ENCODE data around the gene TIMM44.
A peak's percentile ranks its signal among the peaks of the same experiment; 100 is the strongest.

The TIMM44 gene, protein sequence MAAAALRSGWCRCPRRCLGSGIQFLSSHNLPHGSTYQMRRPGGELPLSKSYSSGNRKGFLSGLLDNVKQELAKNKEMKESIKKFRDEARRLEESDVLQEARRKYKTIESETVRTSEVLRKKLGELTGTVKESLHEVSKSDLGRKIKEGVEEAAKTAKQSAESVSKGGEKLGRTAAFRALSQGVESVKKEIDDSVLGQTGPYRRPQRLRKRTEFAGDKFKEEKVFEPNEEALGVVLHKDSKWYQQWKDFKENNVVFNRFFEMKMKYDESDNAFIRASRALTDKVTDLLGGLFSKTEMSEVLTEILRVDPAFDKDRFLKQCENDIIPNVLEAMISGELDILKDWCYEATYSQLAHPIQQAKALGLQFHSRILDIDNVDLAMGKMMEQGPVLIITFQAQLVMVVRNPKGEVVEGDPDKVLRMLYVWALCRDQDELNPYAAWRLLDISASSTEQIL

DNA sequence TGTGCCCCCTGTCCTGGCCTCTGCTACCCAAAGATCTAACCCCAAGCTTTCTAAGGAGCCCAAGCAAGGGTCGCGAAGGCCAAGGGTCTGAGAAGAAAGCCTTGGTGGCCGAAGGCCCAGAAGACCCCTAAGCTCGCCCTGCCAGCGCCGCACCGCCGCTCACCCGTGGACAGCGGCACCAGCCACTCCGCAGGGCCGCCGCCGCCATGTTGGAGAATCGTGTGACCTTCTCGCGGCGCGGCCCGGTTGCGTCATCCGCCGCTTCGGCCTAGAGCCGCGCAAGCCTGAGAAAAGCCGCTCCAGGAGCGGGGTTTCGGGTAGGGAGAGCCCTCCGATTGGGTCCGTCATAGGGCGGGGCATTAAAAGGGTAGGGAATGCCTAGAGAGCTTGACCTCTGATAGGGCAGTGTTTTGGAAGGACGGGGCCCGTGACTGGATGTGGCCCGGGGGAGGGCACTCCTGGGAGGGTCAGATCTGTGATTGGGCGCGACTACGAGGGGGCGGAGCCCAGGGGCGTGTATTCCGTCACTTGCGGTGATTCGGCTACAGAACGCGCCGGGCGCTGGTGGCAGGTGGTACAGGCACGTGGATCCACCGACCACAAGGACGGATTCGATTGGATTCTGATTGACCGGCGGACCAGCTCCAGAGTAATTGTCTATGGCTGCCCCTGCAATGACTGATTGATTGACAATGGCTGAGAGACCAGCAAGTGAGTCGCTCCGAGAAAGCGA lies at the start of gene TIMM44:
TIMM44 (minus strand) TSS at position 223 of the 733 bp plus-strand sequence; CDS start at position 208, 15 bp downstream.
- peak; percentile 100 for DNase-seq

DNA sequence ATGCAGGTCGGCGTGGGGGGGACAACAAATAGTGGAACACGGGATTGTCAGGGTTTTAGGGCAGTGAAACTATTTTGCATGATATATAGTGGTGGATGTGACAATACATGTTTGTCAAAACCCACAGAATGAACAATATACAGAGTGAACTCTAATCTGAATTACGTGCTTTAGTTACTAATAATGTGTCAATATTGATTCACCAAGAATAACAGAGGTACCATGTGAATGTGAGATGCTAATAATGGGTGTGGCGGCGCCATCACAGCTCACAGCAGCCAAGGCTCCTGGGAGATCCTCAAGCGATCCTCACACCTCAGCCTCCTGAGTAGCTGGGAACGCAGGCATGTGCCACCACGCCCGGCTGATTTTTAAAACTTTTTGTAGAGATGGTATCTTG lies 49.1 kb upstream of the TIMM44 start:
- no peak for DNase-seq

DNA sequence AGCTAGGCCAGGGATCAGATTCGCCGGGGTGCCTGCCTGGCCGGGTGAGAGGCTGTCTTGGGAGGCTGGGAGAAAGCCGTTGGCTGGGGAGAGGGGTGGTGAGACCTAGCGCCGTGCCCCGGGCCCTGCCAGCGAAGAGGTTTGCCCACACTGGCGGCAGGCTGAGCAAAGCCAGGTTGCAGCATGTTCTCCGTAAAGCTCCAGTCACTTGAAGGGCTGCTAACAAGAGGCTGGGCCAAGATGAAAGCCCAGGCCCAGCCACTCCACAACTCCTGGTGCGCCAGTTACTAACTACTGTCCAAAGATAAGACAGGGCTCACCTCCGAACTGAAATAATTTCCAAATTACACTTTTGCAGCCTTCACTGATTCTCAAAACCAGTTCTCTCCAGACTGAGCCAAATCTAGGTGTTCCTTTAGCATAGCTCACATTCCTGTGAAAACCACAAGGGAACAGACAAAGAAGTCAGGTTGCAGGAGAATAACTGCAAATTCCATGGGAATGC lies 45.7 kb upstream of the TIMM44 start:
- DNase-seq, result no peak

DNA sequence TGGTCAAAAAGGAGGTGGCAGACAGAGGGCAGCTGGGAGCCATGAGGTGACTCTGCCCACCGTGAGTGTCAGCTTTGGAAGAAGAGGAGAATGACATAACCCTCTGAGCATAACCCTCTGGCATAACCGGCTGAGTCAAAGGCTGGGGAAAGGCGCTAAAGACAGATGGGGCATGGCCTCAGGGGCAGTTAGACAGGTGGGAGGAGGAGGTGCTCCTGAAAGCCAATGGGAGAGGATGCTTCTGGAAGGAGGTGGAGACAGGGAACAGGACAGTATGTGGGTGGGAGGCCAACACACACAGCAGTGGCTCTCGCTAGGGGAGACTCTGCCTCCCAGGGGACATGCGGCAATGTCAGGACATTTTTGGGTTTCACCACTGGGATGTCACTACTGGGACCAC lies 44.8 kb upstream of the TIMM44 start:
- DNase-seq, result no peak

DNA sequence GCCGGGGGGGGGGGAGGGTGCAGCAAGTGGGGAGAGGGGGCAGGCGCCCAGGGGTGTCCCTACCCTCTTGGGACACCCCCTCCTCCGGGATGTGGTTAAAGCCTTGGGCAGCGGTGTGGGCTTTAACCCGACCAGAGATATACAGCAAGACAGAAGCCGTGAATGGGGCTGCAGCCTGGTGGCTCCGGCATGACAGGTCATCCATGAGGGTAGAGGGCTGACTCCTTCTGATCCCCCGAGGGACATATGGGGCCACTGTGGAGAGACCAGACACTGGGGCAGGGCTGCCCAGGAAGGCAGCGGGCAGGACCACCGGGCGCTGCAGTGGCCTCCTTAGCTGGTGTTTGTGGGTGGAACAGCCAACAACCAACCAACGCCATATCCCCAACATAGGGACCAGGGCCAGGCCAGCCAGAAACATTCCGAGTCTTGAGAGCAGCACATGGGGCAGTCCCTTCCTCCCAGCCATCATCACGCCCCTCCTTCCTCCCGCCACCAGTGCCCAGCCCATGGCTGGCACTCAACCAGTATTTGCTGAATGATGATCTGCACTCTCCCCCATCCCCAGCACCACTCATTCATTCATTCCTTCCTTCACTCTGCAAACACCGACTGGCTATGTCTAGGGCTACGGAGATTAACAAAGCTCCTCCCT lies 43.8 kb upstream of the TIMM44 start:
- DNase-seq, result no peak

DNA sequence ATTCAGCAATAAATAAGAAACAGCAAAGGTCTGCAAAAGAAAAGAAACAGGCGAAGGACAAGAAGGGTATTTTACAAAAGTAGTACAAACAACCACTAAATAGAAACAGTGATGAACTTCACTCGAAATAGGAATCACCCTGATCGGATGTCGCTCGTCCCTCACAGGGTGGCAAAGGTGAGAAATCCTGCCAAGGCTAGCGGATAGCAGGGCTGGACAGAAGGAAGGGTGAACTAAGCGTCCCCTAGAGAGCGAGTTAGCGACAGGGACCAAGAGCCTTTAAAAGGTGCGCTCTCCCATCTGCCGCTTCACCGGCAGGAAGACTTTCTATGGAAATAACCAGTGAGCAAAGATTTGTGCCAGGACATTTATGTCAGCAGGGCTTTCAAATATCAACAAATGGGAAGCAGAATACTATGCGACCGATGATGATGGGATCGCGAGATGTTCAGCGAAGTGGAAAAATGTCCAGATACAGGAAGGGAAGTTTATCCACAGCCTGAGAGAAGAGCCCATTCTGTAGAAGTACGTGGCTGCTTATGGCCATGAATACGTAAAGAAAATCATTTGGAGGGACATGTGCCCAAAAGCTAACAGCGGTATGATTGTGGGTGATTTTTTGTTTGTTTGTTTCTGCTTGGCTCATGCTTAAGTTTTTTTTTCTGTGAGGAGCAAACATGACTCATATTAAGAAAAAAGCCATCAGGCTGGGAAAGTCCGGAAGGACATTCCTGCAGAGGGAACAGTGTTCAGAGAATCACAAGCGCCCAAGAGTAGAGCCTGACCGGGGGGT lies 43.1 kb upstream of the TIMM44 start:
- no peak for DNase-seq

DNA sequence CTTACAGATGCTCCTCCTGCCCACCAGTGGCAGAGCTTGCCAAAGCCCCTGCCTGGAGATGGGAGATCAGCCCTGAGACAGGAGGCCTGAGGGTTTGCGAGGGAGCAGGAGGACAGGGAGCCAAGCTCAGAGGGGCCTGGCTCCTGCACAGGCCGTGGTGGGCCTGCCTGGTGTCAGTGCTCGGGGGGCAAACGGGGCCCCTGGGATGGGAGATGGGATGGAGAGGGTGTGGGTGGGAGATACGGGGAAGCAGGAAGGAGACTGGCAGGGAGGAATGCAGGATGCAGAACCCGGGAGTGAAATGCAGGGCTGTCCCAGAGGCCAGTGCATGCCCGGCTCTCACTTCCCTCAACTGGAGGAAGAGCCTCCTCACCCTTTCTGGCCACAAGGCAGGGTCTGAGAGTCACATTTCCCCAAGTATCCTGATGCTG lies 42.0 kb upstream of the TIMM44 start:
- no peak for DNase-seq

DNA sequence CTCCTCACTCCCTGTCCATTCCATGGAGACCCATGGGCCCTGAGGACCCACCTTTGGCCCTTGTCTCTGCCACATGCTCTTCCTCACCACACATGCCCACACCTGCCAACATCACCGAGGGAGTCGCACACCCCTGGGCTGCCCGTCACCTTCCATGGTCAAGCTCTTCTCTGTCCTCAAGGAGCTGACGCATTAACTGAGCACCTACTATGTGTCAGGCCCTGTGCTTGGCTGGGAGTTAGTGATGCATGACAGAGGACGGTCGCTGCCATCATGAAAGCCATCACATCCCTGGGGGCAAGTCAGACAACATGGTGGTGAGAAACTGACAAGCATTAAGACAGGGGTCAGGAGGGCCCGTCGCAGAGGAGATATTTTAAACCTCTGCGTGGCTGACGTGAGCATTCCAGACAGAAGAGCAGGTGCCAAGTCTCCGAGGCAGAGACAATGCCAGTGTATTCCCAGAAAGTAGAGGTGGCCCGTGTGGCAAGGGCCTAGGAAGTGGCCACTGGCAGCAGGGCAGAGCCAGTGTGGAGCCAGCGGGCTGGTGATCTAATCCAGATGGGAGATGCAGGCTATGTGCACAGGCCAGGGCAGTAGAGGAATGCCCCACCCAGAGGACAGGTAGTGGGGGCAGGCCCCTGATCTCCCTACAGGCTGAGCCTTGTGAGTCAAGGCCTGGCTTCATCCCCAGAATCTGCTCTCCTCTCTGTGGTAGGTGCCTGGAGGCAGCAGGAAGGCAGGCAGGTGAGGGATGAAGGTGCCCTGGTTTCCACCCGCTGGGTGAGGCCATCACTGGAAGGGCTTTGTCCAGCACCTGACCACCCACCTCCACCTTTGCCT lies 40.8 kb upstream of the TIMM44 start:
- DNase-seq, result no peak

DNA sequence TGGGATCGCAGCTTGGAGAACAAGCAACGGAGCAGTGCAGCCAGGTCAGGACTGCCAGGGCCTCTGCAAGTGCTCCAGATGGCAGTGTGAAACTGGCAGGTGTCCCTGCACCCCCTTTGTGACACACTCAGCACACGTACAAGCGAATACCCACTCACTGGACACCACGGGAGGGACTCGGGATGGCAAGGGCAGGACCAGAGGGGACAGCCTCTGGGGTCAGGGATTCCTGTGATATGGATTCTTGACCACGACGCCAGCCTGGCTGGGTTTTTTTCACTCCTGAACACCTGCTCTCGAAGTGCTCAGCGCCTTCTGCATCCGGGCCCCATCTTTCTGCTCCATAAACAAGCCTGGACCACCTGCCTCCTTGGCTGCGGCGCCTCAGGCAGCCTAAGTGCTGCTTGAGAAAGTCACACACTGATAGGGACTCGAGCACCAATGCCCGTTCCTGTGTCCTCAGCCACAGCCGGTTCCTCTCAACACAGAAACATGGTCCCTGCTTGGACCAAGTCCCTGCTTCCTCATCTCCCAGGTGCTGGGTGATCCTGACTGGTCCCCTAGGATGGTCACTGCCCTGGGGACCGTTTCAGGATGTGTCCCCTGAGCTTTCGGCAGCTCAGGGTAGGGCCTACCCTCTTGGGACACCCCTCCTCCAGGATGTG lies 40.0 kb upstream of the TIMM44 start:
- DNase-seq, result no peak

DNA sequence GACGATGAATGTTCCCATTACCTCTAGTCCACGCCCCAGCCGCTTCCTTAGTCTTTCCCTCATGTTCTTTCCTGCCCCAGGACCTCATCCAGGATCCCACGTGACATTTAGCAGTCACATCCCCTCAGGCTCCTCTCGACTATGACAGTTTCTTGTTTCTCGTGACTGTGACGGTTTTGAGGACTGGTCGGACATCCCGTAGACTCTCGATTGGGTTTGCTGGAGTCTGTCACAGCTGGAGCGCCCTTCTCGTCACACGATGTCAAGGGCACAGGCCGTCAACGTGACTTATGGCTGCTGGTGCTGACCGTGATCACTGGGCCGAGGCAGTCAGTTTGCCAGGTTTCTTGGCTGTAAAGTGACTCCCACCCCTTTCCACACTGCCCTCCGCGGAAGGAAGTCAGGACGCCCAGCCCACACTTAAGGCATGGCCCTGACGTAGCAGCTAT lies 39.2 kb upstream of the TIMM44 start:
- no peak for DNase-seq

DNA sequence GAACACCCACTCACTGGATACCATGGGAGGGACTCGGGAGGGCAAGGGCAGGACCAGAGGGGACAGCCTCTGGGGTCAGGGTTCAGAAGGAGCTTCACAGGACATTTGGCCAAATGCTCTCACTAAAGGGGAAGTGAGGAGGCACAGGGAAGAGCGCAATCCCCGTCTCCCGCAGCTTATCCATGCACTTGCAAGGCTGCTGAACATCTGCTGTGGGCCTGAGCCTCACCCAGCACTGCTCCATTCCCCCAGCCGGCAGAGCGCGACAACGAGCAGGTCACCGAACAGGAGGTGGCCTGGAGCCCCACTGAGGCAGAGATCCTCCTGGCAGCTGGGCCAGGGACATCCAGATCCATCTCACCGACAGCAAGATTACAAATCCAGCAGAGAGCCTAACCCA lies 38.6 kb upstream of the TIMM44 start:
- no peak for DNase-seq

DNA sequence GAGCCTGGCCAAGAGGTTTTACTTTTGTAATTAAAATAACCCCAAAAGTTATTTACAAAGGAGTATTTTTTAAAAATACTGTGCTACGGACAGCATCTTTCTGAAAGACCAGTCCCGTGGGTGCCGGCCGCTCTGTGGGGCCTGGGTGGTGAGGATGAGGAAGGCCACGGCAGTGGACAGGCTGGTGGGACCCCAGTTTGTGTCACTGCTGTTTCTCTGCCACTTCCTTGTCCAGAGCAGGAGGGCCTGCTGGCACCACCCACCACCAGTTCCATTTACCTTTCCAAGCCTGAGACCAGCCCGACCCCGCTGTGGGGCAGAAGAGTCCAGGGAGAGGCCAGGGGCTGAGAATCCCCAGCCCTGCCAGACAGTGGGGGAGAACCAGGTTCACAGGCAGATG lies 38.2 kb upstream of the TIMM44 start:
- no peak for DNase-seq

DNA sequence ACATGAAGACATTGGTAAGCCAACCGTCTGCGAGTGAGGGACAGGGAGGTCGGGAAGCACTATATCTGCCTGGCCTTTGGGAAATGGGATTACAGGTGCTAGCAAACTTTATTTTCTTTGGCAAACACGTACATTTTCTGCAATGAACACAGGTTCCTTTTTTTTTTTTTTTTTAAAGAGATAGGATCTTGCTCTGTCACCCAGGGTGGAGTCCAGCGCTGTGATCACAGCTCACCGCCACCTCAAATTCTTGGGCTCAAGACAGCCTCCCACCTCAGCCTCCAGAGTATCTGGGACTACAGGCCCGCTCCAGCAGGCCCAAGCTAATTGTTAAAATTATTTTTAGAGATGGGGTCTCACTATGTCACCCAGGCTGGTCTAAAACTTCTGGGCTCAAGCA lies 37.7 kb upstream of the TIMM44 start:
- no peak for DNase-seq

DNA sequence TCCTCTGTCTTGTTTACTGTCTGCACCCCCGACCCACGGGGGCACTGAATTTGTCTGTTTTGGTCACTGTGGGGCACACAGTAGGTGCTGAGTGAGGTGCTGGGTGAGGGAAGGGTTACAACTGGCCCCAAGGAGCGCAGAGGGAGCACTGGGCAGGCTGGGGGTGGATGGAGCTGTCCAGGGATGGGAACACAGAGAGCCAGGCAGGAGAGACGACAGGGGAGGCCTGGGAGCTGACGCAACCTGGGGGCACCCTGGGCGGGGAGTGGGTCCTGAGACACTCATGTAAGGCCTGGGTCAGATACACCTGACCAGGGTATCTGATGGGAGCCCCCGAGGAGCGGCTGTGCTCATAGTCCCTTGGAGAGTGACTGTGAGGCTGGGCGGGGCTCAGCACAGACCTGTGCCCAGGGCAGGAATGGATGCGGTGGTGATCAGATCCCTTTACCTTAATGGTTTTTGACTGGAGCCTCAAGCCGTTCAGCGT lies 37.2 kb upstream of the TIMM44 start:
- no peak for DNase-seq

DNA sequence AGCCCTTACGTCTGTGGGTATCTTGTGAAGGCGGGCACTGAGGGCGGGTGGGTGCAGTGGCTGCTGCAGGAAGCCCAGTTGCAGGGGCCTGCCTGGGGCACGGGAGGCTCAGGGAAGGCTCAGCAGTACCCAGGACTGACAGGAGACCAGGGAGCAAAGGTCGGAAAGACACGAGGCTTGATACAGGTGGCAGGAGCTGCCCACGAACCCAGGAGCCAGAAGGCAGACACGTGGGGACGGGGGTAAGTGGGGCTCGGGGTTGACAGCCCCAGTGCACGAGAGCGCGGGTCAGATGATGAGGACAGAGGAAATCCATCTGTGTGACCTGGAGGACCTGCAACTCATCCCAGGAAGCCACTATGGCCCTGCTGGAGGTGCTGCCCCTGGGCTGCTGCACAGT lies 36.7 kb upstream of the TIMM44 start:
- no peak for DNase-seq

DNA sequence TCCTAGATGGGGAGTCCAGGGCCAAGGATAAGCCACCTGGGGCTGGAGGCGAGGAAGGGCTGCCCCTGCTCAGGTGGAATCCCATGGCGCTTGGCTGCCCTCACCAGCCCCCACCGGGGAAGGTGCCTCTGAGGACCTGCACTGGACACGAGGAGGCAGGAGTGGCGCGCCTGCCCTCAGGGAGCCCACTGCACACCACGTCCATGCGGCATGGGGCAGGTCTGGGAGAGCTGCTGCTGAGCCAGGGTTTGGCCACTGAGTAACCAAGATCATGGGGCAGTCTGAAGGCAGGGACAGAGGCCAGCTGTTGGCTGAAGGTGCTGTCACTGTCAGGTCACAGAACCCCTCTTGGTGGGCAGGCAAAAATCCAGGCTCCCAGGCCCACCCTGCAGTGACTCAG lies 36.1 kb upstream of the TIMM44 start:
- no peak for DNase-seq

DNA sequence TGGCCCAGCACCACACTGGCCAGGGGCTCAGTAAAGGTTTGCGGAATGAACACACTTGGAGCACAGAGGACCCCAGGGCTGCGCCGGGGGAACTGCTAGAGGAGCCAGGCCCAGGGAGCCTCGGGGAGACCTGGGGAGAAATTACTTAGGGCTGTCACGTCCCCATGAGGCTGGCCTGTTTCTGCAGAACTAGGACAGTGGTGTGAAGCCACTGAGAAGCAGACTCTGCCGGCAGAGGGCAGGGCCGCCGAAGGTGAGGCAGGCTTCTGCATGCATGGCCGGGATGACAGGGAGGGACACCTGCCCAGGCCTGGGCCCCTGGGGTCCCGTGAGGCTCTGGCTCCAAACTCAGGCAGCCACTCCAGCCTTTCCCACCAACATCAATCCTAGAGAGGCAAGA lies 35.5 kb upstream of the TIMM44 start:
- DNase-seq, result no peak

DNA sequence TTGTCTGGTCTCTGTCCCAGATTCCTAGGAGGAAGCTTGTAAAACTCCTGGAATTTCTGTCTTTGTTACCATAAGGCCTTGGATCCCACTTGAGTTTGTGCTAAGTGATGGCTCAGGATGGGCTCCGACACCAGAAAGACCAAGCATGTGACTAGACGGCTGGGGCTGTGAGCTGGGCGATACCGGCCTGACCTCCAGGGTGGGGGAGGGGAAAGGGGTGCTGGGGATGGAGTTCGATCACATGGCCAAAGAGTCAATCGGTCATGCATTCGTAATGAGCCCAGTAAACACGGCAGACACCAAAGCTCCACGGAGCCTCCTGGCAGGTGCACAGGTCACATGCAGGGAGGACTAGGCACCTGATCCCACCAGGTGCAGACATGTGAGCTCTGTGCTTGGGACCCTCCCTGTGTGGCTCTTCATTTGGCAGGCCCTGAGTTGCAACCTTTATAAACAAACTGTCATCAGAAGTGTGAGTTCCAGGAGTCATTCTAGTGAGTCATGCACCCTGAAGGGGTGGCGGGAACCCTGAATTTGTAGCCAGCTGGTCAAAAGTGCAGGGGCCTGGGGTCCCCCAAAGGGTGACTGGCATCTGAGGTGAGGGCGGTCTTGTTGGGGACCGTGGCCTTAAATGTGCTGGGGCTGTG lies 34.8 kb upstream of the TIMM44 start:
- no peak for DNase-seq

DNA sequence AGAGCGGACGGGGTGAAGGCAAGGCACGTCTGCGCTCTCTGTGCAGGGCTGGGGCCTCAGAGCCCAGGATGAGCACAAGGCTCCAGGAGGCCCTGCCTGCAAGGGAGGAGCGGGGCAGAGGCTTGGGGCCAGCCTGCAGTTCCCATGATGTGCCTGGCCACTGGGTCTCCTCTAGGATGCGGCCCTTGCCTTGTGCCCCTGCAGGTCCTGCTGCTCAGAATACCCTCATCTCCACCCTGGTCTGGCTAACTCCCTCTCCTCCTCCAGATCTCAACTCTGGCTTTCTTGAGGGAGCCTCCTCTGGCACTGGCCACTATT lies 34.2 kb upstream of the TIMM44 start:
- no peak for DNase-seq

DNA sequence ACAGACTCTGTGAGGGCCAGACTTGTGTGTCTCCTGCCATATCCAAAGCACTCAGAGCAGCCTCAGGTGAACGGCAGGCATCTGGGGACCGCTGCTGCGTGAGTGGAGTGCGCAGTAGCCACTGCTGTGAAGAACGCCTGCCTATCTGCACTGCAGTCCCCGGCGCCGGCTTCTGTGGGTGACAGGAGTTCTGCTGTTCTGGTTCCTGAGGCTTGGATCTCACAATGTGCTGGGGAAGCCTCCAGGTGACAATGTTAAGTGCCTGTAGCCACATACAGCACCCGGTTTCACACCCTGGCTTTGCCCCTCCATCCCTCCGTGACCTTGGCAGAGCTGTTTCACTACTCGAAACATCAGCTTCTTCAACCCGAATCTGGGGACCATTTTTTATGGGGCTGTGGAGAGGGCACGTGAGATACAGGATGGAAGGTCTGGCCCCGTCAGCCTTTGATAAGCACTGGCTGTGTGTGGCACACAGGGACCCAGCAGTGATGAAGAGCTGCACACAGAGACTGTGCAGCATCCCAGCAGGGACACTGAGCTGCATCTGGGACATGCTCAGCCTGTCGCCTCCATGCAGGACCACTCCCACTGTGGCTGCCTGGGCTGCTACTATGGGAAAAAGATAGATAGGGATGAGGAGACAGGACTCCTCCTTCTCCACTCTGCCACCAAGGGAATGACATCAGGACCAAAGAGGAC lies 33.7 kb upstream of the TIMM44 start:
- no peak for DNase-seq

Measured in stimulated activated CD4-positive, alpha-beta T cell treated with anti-CD3 and anti-CD28 coated beads, Interleukin-1b, Interleukin-23, amount 100 ng/mL, for 48 hours (primary cell).